GM06990 (cell line): ENCODE results near the gene SARS1.

ENCODE experiments used
- DNase-seq: peaks from one replicate; pipeline ENCODE4 v3.0.0-alpha.2; 2011; ENCODE audit not compliant: insufficient read length; ENCODE audit errors: extremely low read depth
- H3K27me3 ChIP-seq: replicated peaks from 2 replicates; pipeline ENCODE4 v1.6.0; 2011; ENCODE audit warnings: low read length; ENCODE audit not compliant: control insufficient read depth, insufficient read depth
- H3K36me3 ChIP-seq: 2 replicates; pipeline ENCODE4 v1.5.1; 2011; ENCODE audit warnings: low read length; ENCODE audit not compliant: control insufficient read depth, insufficient read depth
- H3K4me3 ChIP-seq: replicated peaks from 2 replicates; pipeline ENCODE4 v1.5.1; 2011; ENCODE audit warnings: low read depth, mild to moderate bottlenecking, control low read depth, low read length
- TF ChIP-seq, protein P1 (sequence below): IDR thresholded peaks from 2 replicates; pipeline ENCODE4 v1.5.1; 2011; ENCODE audit warnings: low read length, control low read depth, mild to moderate bottlenecking, inconsistent platforms; ENCODE audit not compliant: insufficient read depth, poor library complexity, severe bottlenecking

Gene SARS1

DNA sequence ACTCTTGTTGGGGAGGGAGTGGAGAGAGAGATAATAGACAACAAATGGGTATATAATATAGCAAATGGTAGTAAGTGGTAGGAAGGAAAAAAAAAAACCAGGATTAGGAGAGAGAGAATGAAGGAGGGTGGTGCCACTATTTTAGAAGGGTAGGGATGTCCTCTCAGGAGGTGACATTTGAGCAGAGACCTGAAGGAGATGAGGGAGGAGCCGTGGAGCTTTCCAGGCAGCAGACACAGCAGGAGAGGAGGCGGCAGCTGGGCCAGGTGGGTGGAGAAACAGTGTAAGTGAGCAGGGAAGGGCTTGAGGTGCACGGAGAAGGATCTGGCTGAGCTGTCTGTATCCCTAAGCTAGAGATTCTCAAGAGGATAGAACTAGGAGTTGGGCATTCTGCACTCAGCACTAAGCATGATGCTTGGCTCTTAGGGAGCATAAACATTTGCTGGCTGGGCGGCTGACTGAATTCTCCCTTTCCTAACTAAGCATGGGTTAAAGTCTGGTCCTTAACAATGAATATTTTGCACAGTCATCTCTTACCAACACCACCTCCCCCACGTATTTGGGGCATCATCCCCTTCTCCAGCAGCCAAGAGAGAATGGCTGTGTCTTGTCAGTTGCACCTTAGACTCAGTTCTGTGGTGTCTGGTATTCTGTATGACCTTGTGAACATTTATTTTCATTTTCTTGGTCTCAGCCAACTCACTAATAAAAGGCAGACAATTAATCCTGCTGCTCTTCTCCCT is 27.6 kb upstream of the SARS1 start:
- H3K27me3 ChIP-seq, result no peaks in the 10 kb centered on the region; the same call in 1 of the 2 replicates
- no peak for DNase-seq
- no peaks in the 10 kb centered on the region for H3K36me3 ChIP-seq
- TF ChIP-seq, protein P1, sequence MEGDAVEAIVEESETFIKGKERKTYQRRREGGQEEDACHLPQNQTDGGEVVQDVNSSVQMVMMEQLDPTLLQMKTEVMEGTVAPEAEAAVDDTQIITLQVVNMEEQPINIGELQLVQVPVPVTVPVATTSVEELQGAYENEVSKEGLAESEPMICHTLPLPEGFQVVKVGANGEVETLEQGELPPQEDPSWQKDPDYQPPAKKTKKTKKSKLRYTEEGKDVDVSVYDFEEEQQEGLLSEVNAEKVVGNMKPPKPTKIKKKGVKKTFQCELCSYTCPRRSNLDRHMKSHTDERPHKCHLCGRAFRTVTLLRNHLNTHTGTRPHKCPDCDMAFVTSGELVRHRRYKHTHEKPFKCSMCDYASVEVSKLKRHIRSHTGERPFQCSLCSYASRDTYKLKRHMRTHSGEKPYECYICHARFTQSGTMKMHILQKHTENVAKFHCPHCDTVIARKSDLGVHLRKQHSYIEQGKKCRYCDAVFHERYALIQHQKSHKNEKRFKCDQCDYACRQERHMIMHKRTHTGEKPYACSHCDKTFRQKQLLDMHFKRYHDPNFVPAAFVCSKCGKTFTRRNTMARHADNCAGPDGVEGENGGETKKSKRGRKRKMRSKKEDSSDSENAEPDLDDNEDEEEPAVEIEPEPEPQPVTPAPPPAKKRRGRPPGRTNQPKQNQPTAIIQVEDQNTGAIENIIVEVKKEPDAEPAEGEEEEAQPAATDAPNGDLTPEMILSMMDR, result no peak
- H3K4me3 ChIP-seq, result no peak overlapping the region

DNA sequence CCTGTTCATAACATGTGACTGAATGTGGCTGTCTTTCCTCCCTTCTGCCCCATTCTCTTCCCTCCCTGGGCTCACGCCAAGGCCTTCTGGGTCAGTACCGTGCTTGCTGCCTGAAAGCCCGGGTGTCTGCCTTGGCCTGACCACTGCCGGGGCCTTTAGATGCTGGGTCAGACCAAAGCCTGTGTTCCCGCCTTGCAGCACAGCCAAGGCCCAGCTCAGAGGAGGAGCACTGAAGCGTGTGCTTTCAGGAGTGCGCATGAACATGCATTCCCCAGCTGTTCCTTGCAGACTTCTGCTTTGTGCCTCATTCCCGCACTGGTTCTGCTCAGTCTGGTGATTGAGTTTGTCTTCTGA is 27.0 kb upstream of the SARS1 start:
- no peaks in the 10 kb centered on the region for H3K36me3 ChIP-seq

DNA sequence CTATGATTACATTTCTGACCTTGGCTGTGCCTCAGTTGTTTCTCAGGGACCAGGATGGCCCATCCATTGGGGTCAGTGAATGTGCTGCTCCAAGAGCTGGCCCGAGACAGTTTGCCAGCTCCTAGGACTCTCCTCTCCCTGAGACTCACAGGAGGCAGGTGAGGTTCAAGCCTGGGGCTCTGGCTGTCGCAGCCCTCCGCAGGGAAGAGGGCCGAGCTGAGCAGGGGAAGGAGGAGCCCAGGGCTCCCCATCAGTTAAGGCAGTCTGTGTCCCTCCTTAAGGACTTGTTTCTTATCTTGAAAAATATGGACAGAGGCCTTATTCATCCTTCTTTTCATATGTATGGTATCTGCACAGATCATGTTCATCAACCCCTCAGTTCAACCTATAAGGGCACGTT is 26.6 kb upstream of the SARS1 start:
- Histone ChIP-seq H3K27me3 (no peaks in the 10 kb centered on the region; the same call in 1 of the 2 replicates), H3K4me3 (no peak overlapping the region), H3K36me3 (no peaks in the 10 kb centered on the region)
- TF ChIP-seq, protein P1, result no peak
- DNase-seq, result no peak

More for the DNA sequence above, 27.0 kb upstream of the SARS1 start:
- TF ChIP-seq, protein P1, result no peak
- H3K4me3 ChIP-seq, result no peak overlapping the region
- no peak for DNase-seq
- H3K27me3 ChIP-seq, result no peaks in the 10 kb centered on the region; the same call in 1 of the 2 replicates

DNA sequence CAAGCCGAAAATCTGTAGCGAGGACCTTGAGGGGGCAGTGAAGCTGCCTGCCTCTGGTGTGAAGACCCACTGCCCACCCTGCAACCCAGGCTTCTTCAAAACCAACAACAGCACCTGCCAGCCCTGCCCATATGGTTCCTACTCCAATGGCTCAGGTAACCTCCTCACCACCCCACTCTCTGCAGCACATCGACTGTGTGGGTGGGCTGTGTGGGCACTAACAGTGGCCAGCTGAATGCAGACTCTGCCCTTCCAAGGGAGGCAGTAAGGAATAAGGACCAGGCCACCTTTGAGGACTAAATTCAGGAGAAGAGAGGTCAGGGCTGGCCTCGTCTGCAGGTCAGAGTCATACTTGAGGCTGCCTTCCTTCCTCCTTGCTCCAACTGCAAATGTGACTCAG is 25.5 kb upstream of the SARS1 start:
- no peaks in the 10 kb centered on the region; the same call in 1 of the 2 replicates for H3K27me3 ChIP-seq
- H3K36me3 ChIP-seq, result no peaks in the 10 kb centered on the region
- TF ChIP-seq, protein P1, result no peak
- no peak for DNase-seq
- H3K4me3 ChIP-seq, result no peak overlapping the region

DNA sequence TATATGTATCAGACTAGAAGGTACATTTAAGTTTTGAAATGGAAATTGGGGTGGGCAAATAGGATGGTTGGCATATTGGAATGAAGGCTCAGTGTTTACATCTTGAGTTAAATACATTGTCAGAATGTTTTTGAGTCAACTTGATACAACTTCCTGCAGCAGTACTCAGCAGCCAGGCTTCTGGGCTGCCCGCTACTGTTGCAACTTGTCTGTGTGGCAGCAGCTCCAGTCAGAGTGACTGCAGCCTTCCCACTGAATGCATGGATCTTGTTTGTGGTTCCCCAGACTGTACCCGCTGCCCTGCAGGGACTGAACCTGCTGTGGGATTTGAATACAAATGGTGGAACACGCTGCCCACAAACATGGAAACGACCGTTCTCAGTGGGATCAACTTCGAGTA is 24.9 kb upstream of the SARS1 start:
- H3K4me3 ChIP-seq, result no peak overlapping the region
- no peaks in the 10 kb centered on the region; the same call in 1 of the 2 replicates for H3K27me3 ChIP-seq
- DNase-seq, result no peak
- TF ChIP-seq, protein P1, result no peak
- H3K36me3 ChIP-seq, result no peaks in the 10 kb centered on the region

DNA sequence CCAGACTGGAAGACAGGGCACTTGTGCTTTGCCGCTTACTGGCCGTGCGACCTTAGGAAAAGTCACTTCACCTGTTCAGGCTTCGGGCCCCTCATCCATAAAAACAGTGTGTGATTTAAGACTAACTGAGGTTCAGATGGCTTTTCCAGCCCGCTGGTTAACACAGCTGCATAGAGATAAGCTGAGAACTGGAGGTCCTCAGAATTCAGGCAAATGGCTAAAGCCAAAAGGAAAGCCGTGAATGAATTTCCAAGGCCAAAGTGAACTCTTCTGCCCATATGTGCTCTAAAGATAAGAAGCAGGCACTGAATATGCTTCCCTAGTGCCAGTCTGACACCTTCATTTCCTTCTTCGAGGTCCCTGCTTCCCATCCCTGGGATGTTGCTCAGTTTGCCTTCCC is 23.5 kb upstream of the SARS1 start:
- Histone ChIP-seq H3K4me3 (no peak overlapping the region), H3K36me3 (no peaks in the 10 kb centered on the region), H3K27me3 (no peaks in the 10 kb centered on the region; the same call in 1 of the 2 replicates)
- DNase-seq, result no peak
- TF ChIP-seq, protein P1, result no peak
